NCI-H2029 treated with DMSO at 0.1 percent for 48 hours (cell line): Measurements from ENCODE around the gene TFE3.

Experiments used
- DNase-seq: peaks from one replicate; lab custom pipeline; 2025; lab: John Stamatoyannopoulos, UW

Gene TFE3

DNA sequence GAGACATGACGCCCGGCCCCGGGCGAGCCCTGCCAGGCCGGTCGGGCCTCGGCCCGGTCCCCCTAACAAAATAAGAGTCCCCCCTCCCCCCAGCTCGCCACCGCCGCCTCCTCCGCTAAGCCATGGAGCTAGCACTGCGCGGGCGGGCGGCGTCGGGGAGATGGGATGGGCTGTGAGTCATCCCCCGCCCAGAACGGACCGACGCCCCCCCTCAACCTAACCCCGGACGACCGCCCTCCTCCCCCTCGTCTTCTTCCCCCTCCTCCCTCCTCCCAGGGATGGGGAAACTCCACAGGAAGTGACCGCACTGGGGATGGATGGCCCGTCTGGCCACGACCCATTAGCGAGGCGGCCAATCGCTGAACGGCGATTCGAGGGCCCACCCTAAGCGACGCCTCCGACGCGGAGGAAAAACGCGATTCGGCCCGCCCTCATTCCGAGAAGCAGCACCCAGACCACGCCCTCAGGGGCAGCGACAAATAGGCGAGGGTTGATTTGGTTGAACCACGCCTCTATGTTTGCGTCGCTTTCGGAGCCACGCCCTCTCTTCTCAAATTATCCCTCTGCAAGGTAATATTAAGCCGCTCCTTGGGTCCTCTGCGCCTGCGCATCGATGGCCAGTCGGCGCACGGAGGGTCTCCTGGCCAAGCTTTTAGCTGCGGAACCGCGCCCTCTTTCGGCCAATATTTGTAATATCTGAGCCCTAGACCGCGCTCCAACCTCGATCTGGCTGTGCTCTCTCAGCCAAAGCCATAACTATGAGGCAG is at the start of gene TFE3:
TSS of gene TFE3 (minus strand) at position 138 of the 767 bp plus-strand sequence. CDS start at position 7, 131 bp downstream.
- DNase-seq = peak; percentile 85

GRCh38 chrX:49089553-49089952 is 46.4 kb upstream of the TFE3 start:
- DNase-seq = no peak

- DNase-seq = no peak
These were observed 39.2 kb upstream of the TFE3 start for GRCh38 chrX:49082271-49082871.

DNA sequence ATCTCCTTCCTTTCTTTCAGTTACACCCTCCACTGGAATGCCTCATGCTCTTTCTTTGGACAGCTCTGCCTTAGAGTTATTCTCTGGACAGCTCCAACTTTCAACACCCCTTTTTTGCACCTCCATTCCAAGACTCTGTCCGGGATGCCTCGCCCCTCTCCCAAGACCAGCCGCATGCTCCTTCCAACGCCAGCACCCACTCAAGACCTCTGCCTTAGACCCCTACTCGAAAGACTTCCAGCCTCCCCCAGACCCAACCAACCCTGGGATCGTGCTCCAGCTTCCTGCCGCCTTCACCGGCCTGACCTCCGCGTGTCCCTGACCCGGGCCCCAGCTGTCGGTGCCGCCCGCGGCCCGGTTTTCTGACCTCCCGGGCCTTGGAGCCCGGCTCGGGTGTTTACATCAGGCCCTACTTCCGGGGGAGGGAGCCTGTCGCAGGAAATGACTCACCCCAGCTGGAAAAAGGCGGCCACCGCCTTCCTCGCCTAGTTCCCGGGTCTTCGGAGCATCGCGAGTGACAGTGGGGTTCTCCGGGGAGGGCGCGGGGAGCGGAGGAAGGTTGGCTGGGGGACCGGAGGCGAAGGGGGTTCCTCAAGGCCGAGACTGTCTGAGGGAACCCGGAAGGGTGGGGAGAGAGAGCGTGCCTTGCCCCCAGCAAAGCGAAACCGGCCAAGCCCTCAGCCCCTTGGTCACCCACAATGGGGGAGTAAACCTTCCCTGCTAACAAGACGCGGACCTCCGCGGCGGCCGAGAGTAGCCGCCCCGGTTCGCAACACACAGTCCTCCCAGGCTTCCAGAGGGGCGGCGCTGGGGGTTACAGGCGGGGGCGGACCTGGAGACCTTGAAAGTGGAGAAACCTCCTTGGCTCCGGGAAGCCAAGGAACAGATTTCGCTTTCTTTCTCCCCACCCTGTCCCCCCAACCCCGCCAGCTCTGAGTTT is 36.6 kb upstream of the TFE3 start, which contains the start of gene WDR45:
TSS of gene WDR45 (minus strand) at position 399 of the 940 bp plus-strand sequence. CDS start 1,792 bp downstream, outside the sequence.
- peak; percentile 8 for DNase-seq

DNA sequence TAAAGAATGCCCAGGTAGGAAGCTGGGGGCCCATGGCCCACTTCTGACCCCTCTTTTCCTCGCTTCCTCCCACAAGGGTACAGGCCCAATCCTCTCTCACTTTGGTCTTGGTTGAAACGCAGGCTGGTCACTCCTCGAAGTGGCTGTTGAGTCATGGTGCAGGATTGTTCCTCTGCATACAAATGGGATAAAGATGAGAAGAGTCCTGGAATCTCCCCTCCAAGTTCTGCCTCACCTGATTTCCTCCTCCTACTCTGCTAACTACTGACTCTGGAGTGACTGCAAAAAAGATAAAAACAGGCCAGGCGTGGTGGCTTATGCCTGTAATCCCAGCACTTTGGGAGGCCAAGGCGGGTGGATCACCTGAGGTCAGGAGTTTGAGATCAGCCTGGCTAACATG is 34.8 kb upstream of the TFE3 start:
- DNase-seq = no peak

GRCh38 chrX:49075347-49075746 is 32.2 kb upstream of the TFE3 start:
- DNase-seq = no peak

- DNase-seq = peak; percentile 44
These were observed 30.7 kb upstream of the TFE3 start, which contains the start of gene PRAF2 for GRCh38 chrX:49073601-49074575. TSS of gene PRAF2 (minus strand) at chrX:49074002. CDS start at chrX:49073987, 15 bp downstream.

DNA sequence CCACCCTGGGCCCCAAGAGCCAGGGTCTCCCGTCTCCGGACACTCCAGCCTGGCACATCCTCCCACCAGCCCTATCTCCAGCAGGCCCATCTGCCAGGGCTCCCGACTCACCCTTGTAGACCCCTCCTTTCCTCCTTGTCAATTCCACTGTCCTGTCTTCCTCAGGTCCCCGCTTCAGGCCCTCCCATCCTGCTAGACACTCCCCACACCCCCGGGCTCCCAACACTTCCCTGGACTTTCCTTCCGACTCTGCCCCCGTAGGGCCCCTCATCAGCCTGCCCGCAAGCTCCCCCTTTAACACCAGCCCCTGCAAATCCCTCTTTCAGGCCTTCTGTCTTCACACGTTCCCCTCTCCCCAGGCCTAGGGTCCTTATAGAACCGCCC is 29.5 kb upstream of the TFE3 start:
- DNase-seq = no peak

- no peak for DNase-seq
These were observed 28.9 kb upstream of the TFE3 start for GRCh38 chrX:49071877-49072711.

DNA sequence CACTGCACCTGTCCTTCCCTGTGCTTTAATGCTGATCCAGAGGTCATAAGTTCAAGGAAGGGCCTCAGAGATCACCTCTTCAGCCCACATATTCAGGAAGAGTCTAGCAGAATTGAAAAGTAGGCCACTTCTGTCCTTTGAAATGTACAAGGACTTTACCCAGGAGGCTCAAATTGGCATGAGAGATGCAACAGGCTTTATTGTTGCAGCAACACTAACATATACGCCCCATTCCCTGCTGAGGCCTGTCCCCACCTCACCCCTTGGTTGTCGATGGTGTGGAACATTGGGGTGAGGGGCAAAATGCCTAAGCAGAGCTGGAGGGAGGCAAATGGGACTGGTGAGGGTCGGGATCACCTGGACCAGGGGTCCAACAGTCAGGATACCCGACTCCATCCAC is 27.8 kb upstream of the TFE3 start:
- no peak for DNase-seq

DNA sequence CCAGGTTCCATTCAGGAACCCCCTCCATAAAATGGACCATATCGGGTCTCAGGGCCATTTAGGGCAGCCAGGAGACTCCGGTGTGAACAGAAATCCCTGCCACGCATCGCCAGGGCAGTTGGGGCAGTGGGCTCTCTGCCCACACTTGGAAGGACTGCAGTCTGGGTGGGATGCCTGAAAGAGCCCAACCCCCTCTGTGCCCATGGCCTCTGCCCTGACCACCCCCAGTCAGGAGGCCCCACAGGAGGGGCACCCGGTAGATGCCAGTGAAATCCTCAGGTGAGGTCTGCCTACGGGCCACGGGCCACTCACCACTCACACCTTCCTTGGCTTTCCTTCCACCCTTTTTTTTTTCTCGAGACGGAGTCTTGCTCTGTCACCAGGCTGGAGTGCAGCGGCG is 25.9 kb upstream of the TFE3 start:
- no peak for DNase-seq

DNA sequence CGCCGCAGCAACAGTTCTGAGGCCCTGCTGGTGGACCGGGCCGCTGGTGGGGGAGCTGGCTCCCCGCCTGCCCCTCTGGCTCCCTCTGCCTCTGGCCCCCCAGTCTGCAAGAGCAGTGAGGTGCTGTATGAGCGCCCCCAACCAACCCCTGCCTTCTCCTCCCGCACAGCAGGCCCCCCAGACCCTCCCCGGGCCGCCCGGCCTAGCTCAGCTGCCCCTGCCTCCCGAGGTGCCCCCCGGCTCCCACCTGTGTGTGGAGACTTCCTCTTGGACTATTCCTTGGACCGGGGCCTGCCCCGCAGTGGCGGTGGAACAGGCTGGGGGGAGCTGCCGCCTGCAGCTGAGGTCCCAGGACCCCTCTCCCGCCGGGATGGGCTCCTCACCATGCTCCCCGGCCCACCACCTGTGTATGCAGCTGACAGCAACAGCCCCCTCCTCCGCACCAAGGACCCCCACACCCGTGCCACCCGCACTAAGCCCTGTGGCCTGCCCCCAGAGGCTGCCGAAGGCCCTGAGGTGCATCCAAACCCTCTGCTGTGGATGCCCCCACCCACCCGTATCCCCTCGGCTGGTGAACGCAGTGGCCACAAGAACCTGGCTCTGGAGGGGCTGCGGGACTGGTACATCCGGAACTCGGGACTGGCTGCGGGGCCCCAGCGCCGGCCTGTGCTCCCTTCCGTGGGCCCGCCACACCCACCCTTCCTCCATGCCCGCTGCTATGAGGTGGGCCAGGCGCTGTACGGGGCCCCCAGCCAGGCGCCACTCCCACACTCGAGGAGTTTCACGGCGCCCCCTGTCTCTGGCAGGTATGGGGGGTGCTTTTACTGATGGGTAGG is 24.3 kb upstream of the TFE3 start:
- no peak for DNase-seq

DNA sequence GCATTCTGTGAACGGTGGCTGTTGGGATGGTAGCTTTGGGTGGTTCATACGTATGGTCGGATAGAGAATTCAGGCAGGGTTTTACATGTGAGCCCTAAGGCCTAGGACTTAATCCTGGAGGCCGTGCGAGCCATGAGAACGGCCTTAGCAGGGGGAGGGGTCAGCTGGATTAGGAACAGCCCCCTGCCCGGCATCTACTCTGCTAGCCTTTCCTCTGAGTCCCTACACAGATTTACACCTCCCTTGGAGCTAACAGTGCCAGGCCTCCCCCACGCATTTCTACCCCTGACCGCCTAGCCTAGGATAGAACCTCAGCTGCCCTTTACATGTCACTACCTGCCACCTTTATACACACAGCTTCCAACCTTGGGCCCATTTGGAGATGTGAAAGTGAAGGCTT is 23.5 kb upstream of the TFE3 start:
- DNase-seq = no peak

DNA sequence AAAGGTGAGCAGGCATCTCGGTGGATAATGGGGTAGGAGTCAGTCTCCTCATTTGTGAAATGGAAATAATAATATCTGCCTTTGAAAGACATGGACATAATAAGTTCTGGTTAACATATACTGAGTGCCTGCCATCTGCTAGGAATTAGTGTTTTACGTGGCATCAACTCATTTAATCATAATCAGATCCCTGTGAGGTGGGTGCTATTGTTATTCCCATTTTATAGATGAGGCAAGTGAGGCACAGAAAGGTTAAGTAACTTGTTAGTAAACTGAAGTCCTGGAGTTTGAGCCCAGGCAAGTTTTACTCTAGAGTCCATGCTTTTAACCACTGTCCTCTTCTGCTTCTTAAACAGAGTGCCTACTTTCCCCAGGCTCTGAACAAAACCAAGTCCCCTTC is 23.1 kb upstream of the TFE3 start:
- no peak for DNase-seq

DNA sequence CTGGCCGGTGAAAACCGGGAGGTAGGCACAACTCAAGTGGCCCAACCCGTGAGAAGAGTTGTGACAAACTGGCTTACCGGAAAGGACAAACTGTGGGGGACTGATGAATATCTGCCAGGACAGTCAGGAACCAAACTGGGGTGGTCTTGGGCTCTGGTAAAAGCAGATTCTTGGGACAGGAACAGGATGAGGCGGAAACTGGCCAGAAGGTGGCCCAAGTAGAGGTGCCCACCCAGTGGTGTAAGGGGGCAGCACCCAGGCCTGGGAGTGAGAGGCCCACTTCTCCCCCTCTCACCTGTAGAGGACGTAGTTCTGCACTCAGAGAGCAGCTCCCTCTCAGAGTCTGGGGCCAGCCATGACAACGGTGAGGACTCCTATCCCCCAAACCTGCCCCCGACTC is 21.6 kb upstream of the TFE3 start:
- DNase-seq = no peak

- DNase-seq = no peak
These were observed 21.1 kb upstream of the TFE3 start for GRCh38 chrX:49064303-49064702.

DNA sequence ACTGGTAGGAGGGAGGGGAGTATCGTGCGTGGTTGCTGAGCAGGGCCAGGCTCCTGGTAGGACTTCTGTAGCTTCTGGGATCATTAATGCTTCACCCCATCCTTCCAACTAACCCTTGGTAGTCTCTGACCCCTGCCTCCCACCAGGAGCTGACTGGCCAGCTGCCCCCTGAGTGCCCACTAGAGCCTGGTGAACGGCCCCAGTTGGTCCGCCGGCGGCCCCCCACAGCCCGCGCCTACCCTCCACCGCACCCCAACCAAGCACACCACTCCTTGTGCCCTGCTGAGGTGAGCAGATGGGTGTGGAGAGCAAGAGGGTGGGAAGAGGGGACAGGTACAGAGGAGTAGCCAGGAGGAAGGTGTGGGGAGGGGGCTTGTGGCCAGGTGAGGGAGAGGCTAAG is 20.6 kb upstream of the TFE3 start:
- no peak for DNase-seq

GRCh38 chrX:49061916-49062315 is 18.8 kb upstream of the TFE3 start:
- DNase-seq = no peak

DNA sequence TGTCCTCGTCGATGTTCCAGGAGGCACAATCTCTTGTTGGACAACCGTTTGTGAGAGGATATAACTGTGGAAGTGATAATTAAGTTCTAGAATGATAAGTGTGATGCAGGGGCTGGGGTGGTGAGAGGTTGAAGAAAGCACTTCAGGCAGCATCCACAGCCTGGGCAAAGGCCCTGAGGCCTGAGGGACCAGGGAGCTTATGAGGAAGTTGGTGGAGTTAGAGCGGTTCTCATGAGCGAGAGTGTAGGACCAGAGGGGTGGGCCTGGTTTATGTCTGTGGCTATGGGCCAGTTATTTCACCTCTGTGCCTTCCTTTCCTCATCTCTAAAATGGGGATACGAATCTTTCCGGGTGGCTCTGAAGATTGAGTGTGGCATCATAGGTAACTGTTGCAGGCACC is 18.3 kb upstream of the TFE3 start:
- no peak for DNase-seq
